Putamen (tissue), 1 donor: ENCODE measurements around the gene PHF19.

ENCODE experiments used
- DNase-seq: peaks from one replicate; pipeline ENCODE4 v3.0.0-alpha.2; 2016; ENCODE audit warnings: low spot score

Gene PHF19

GRCh38 chr9:120891884-120892747 lies 15.1 kb upstream of the PHF19 start:
- no peak for DNase-seq

GRCh38 chr9:120891245-120891883 lies 14.4 kb upstream of the PHF19 start:
- DNase-seq = no peak

- DNase-seq = no peak
Observed at GRCh38 chr9:120890320-120891244, 13.6 kb upstream of the PHF19 start.

- DNase-seq = no peak
Observed at GRCh38 chr9:120889606-120890271, 12.8 kb upstream of the PHF19 start.

DNA sequence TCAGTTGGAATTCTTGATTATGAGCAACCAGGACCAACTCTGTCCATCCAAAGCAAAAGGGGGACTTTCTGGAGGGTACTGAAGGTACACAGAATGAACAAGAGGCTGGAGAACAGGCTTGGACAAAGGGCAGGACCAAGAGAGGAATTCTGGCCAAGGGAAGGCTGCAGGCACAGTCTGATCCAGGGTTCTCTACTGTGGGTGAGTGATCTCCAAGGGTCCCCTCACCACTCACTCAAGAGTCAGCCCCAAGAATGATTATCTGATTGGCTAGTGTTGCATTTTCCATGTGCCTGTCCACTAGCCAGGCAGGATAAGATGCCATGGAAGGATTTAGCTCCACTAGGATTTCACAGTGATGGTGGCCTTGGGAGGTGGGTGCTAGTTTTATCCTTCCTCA lies 11.6 kb upstream of the PHF19 start:
- DNase-seq = no peak

DNA sequence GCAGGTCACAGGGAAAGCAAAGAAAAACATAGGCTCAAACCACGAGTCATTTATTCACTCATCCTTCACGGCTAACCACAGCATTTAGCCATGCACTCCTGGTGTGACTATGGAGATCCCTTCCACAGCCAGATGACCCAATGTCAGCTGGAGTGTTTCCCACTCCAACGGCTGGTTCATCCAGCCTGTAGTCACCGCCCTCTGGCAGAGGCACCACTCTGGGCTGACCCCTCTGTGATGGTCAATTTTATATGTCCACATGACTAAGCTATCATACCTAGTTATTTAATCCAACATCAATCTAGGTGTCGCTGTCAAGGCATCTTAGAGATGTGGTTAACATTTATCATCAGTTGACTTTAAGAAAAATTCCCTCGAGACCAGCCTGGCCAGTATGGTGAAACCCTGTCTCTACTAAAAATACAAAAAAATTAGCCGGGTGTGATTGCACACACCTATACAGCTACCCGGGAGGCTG lies 9.5 kb upstream of the PHF19 start:
- DNase-seq = no peak

GRCh38 chr9:120885958-120886357 lies 9.0 kb upstream of the PHF19 start:
- DNase-seq = no peak

- DNase-seq = no peak
Observed at GRCh38 chr9:120885457-120885856, 8.5 kb upstream of the PHF19 start.

DNA sequence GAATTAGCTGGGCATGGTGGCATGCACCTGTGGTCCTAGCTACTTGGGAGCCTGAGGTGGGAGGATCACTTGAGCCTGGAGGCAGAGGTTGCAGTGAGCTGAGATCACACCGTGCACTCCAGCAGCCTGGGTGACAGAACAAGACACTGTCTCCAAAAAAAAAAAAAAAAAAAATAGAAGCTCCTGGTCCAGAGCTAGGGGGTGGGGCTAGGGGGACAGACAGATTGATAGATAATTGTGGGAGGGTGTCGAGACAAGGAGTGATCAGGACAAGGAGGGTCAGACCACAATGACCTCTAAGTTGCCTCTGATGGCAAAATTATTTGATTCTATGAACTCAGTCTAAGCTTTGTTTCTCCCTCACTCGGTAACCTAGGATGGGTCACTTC lies 6.6 kb upstream of the PHF19 start:
- DNase-seq = no peak

DNA sequence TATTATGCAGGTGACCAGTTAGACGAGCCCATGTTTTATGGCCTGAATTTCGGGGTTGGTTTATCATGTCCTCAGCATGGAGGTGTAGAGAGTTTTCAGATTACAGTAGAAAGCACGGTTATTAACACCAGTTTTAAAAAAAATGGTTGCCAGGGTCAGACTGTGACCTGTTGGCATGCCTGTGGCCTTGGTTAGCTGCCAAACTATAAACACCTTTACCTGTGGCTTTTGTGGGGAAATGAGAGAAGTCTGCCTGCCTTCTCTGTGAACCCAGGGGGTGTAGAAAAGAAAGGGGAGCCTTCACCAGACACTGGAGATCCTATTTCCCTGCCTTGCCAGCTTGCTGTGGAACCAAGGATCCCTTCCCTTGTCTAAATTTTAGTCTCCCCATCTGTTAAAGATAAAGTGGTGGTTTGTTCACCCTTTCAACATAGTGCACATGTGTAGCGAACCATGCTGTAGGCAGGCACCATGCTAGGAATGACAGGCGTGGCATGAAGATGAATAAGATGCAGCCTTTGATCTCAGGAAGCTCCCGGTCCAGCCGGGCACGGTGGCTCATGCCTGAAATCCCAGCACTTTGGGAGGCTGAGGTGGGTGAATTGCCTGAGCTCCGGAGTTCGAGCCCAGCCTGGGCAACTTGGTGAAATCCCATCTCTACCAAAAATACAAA lies 6.1 kb upstream of the PHF19 start:
- no peak for DNase-seq

DNA sequence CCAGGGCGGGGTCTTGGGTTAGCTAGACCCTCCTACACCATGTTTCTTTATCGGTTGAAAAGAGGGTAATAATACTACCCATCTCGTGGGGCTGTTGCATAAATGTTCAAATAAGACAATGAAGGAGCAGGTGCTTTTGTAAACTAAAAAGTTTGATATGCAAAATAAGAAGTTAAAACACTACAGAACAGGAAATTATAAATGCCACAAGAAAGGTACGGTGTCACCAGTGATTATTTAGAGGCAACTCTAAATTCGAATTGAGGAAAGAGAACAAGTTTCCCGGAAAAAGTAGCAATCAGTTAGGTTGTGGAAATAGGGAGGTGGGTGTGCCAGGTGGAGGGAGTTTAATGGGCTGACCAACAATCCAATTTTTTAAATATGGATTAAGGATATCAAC lies 2.5 kb upstream of the PHF19 start:
- no peak for DNase-seq

DNA sequence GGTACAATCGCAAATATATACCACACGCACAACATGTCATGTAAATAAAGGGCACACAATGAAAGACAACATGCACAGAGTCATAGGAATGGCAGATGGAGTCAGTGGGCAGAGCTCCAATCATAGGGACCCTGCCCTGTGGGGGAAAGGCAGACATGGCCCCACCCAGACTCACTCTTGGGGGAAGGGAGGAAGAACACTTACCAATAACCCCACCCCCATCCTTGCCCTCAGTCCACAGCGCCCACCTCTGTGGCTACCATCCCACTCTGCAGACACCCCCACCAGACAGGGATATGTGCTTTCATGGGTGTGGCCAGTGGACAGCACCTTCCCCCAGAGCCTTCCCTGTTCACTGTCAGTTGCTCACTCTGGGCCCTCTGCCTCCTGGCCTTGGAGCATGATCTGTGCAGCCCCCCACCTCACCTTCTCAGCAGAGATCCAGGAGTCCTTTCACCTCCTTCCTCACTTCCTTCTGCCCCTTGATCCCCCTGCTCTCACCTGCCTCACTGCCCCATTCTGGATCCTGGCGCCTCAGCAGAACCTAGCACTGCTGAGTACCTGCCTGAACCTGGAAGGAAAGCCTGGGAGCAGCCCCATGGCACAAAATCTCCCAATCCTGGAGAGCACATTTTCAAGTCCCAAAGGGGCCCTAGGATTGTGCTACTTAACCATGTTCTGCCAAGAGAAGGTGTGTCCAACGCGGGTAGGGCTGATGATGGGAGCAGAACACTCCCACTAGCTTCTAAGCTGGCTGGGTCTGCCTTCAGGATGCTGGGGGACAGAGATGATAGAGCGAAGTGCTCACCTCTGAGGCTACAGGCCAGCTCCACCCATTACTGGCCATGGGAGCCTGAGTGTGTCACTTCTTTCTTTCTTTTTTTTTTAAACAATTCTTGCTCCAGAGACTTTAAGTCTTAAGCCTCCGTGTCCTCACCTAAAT lies 1.5 kb upstream of the PHF19 start:
- DNase-seq = no peak

DNA sequence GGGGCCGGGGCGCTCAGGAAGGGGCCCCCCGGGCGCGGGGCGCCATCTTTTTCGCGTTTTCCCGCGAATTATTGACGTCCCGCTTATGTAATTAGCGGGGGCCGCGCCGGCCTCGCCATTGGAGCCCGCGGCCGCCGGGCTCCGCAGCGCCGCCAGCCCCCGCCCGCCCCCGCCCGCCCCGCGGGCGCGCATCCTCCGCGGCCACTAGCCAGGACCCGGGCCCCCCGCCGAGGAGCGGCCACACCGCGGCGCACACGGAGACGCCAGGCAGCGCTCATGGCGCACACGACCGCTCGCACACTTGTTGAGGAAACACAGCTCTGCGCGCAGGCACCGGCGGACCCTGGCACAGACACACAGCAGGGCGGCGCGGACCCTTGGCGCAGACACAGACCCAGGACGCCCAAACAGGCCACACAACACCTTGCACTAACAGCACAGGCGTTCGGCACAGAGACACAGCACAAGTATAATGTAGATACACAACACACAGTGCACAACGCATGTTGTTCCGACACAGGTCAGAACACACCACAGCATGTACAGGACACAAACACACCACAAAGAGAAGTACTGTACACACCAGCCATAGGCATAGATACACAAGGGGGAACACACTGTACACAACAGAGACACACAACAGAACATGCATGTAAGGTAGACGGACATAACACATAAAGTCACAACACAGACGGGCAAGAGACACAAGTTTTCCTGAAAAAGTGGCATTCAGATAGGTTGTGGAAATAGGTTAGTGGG lies 467 bp upstream of the PHF19 start:
- DNase-seq = peak; percentile 62

DNA sequence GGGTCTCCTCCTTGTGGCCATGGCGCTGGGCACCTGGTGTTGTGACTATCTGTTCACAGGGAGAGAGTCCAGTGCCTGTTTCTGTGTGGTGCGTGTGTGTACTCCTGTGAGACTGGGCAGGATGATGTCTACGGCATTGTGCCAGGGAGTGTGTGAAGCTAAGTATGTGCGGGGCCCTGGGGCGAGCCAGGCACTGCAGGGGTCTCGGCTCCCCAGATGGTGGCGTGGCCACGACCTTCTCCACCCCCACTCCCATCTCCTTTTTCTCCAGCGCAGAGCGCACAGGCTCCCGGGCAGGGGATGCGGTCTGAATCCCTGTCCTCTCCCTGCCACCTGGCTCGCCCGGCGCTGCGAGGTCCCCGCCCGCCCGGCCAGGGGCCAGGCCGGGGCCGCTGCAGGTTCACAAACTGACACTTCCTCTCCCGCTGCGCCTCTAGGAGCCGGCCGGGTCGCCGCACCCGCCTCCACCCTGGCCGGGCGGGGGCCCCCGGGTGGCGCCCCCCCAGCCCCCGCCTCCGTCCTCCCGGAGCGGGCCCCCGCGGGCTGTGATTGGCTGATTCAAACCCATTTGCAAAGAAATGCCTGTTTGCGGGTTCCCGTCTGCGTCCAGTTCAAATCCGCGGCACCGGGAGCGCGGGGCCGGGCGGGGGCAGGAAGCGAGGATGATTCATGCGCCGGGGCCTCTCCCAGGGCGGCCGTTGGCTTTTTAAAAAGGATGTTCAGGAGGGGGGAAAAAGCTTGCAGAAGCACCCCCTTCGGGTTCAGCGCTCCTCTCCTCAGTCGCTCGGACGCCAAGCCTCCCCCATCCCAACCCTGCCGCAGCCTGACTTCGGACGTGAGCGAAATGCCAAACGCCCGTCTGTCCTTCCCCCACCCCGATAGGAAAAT lies 790 bp downstream of the PHF19 start:
- DNase-seq = peak; percentile 69

DNA sequence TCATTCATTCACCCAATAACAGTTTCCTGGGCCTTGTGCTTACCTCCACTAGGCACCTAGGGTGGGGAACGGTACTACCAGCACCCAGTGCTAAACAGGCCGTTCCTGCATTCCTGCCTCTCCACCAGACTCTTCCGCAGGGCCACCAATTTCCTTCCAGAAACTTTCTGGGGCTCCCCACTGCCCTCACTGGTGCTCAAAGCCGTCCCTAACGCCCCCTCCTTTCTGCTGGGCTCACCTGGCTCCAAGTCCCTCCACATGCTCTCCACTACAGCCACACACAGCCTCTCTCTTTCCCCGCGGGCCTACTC lies 1.4 kb downstream of the PHF19 start:
- DNase-seq = no peak

GRCh38 chr9:120875195-120875565 lies 1.8 kb downstream of the PHF19 start:
- DNase-seq = no peak

DNA sequence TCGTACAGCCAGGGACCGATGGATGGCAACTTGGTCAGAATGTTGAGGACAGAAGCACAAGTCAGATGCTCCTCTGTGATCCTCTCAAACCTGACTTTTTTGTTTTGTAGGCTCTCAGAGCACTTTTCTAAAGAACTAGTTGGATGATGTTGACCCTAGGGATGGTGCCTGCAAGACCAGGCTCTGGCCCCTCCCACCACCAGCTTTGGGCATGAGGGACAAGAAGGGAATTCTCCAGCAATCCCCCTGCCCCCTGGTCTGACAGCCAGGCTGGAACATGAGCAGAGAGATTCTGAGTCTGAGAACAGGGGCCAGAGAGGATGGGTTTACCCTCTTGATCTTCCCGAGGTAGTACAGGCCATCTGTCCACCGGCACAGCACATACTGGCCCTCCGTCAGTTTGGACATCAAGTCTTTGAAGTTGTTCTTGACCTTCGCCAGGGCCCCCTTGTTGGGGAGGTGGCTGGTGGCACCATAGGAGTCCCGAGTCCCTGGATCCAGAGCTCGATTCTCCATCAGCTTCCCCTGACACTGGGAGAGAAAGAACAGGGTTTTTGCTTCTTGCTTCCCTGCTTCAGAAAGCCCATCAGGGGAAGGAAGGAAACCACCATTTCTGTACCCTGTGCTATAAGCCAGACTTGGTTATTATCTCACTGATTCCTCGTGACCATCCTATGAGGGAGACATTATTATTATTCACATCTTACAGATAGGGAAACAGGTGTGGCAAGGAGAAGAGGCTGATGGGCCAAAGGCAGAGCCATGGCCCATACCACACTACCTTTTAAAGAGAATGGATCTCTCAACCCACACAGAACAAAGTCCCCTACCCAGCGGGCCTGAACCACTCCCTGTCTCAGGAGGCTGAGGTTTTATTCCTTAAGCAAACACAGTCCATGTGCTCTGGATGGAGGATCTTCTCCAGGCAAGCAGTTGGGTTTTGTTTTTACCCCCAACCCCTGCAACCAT lies 2.5 kb downstream of the PHF19 start:
- no peak for DNase-seq
